ENCODE results near the gene P3H1.
A peak's percentile ranks its signal among the peaks of the same experiment; 100 is the strongest.
"Not testable (repeated sequence)": the region's sequence is repeated elsewhere in the genome, so short reads cannot be mapped to it uniquely, and the experiment has no call there.

The P3H1 gene

DNA sequence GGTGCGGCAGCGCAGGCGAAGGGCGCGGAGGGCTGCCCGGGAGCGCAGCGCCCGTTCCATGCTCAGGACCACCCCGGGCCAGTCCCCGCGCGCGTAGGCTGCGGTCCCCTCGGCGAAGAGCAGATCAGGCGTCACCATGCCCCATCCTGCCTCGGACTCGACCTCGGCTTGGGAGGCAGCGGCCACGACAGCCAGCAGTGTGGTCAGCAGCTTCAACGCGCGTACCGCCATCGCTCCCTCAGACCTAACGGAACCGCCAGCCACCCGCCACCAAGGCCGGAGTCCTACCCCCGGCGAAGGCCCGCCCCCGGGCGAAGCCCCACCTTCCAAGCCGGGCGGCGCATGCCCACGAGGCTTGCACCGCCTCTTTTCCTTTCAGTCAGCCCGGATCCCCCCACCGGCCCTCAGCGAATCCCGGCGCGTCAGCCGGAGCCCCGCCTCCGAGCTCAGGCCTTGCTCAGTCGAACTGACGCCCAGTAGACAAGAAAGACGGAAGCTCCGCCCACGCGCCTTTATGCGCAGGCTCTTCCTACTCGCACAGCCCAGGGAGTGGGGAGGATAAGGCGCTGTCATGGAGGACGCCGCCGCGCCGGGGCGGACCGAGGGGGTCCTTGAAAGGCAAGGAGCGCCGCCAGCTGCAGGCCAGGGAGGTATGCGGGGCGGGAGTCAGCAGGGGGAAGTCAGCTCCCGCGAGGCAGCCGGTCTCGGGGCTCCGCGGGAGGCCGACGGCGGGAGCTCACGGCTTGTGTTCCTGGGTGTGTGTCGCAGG lies at the start of gene P3H1, which contains the start of gene C1orf50:
P3H1 (minus strand) TSS at position 288 of the 769 bp plus-strand sequence; CDS start at position 231, 57 bp downstream.
C1orf50 (plus strand) TSS at position 509 of the 769 bp plus-strand sequence; CDS start at position 572, 63 bp downstream.
- peak; percentile 87 for DNase-seq

DNA sequence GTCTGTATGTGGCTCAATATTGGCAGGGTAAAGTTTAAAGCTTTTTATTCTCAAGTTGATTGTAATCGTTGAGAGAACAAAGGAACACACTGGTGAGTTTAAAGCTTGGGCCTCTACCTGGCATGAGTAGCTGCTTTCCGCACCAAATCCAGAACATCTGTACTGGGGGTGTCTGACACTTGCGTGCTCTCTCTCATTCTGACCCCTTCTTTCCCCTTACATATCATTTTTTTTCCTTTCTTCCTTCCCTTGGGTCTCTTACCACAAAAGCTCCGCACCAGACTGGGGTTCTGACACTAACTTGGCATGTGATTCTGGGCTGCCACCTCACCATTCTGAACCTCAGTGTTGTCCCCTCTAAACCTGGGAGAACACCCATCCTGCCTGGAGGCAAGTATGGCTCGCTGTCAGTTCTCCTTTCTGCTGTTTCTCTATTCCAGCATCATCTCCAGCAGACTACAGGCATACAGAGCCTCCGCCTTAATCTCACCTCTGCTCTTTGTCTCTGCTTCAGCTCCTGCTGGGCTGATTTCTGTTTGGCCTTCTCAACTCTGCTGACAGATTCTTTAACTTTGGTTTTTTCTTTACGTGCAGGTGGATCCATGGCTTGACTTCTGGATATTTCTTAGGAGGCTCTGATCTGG lies 49.2 kb upstream of the P3H1 start:
- DNase-seq = no peak

- not testable (repeated sequence) for DNase-seq
These were observed 48.0 kb upstream of the P3H1 start for GRCh38 chr1:42814815-42815214.

DNA sequence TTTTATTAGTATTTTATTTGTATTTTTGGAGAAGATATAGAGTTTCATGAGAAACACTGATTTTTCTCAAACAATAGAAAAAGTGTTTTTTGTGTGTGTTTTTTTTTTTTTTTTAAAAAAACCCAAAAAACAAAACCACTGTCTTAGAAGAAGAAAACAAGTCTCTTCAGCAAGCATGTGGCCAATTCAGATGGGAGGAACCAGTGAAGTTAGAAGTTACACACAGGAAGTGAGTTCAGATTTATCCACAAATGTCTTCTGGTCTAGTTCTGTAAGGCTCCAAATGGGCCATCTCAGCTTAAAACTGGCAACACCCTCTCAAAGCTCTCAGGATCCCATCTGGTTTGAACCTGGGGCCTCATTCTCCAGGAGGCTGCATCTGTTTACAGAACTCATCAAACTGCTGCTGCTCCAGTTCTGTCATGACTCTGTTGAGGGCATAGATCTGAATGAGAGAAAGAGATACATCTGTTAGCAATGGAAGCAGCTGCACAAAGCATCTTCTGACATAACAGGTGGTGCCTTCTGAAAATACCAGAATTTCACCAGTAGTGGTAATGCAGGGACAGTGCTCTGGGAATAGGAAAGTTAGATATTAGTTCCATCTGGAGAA lies 40.3 kb upstream of the P3H1 start:
- no peak for DNase-seq

DNA sequence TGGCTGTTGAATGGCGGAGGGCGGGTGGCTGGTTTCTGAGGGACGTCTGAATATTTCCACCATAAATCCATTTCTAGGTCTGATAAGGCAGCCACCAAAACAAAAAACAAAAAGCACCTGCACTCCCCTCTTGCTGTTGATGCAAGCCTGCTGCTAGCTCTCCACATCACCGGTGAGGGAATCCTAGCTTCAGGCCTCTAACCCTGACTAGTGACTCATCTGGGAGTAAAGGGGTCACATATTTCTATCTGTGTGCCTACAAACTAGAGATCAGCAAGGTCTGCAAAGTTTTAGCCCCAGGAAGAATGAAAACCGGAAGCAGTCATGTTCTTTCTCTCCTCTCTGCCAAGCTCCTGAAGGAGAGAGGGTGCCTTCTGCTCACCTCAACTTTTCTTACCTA lies 39.8 kb upstream of the P3H1 start:
- DNase-seq = no peak

- DNase-seq = no peak
These were observed 39.3 kb upstream of the P3H1 start for GRCh38 chr1:42806171-42806570.

DNA sequence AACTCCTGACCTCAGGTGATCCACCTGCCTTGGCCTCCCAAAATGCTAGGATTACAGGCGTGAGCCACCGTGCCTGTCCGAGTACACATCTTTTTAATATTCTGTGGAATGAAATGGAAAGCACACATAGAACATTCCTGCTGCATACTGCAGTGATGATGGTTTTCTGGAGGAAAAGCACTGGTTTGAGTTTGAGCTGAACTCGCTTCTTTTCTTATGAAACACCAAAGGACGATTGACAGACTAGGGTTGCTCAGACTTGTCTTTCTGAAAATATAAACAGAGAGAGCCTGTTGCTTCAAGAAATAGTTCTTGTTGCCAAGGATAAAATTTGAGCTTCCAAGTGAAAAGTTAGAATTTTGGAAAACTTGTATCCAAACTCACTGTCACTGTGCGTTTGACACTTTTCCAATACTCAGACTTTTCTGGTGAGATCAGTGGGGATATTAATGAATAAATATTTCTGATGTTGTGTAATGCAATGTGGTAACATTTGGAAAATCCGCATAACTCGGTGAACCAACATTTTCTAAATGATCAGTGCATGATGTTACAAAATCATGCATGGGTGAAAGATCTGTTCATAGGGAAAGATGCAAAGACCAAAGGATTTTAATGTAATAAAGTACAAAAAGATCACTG lies 35.1 kb upstream of the P3H1 start:
- no peak for DNase-seq

GRCh38 chr1:42797979-42798378 lies 31.2 kb upstream of the P3H1 start:
- DNase-seq = no peak

DNA sequence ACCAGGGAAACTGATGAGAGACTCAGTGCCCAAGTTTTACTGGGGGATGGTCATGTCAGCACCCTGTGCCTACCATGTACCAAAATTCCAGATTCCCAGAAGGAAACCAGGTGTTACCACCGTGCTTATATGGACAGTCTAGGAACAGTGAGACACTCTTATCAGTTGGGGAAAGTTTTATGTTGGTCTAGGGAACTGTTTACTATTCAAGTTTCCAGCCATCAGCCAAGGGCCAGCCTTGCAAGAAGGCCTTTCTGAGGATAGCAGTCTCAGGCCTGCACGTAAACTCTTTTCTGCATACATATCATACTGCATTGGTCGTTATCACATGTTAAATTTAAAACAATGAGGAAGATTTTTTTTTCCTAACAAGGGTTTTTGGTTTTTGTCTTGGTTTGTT lies 30.6 kb upstream of the P3H1 start:
- no peak for DNase-seq

GRCh38 chr1:42793824-42794223 lies 27.0 kb upstream of the P3H1 start:
- DNase-seq = no peak

GRCh38 chr1:42788021-42788420 lies 21.2 kb upstream of the P3H1 start:
- no peak for DNase-seq

- DNase-seq = no peak
These were observed 19.3 kb upstream of the P3H1 start for GRCh38 chr1:42786097-42786496.

- DNase-seq = no peak
These were observed 18.3 kb upstream of the P3H1 start, which contains the start of gene TMEM269 for GRCh38 chr1:42784946-42785693. TMEM269 (plus strand) TSS chr1:42784991; CDS start chr1:42789894, 4,903 bp downstream.

DNA sequence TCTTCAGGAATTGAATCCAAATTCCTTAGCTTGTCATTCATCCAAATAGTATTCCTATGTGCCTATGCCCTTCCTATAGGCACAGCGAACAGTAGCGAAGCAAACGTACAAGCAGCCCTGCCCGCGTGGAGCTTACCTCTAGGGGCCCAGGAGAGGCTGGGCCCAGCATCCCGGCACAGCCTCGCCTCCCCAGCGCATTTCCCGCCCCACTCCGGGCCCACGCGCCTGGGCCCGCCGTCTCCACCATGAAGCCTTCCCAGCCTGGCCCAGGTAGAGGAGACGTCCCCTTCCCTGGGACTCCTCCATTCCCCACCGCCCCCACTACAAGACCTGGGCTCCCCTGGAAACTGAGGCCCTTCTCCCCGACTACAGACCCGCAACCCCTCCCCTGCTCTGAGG lies 17.7 kb upstream of the P3H1 start:
- DNase-seq = no peak

DNA sequence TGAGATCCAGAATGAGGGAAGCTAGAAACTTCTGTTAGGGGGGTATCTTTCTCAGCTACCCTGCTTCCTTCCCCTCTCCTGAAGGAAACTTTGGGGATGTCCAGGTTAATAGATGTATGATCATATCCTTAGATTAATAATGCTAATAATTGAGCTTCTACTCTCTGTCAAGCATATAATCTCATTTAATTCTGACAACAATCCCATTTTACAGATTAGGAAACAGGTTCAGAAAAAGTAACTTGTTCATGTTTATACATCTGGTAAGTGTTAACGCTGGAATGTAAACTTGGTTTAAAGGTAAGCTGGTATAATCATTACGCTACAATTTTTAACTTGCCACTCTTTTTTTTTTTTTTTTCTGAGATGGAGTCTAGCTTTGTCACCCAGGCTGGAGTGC lies 16.3 kb upstream of the P3H1 start:
- no peak for DNase-seq

DNA sequence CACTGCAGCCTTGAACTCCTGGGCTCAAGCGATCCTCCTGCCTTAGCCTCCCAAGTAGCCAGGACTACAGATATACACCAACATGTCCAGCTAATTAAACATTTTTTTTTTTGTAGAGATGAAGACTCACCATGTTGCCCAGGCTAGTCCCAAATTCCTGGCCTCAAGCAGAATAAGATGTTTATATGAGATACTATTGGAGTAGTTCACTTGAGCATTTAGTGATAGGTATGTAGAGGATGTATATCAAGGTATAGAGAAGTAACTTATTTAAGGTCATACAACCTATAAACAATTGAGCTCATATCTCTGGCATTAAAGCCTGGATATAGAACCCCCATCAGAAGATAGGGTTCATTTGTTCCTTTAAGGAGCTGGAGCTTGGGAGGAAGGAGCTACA lies 13.3 kb upstream of the P3H1 start:
- no peak for DNase-seq

DNA sequence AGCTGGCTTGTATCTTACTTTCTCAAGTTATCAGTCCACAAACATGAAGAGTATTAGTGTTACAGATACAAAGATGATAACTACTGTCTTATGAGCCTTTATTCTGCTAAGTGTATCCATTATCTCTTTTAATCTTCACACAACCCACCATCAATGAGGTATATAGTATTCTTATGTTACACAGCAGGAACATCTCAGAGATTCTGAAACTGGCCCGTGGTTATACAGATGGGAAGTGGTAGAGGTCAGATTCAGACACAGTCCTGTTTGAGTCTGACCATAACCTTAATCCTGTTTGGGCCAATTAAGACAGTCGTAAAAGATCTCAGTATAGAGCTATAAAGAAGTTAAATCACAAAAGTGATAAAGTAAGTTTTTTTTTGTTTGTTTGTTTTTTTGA lies 12.9 kb upstream of the P3H1 start:
- DNase-seq = no peak

DNA sequence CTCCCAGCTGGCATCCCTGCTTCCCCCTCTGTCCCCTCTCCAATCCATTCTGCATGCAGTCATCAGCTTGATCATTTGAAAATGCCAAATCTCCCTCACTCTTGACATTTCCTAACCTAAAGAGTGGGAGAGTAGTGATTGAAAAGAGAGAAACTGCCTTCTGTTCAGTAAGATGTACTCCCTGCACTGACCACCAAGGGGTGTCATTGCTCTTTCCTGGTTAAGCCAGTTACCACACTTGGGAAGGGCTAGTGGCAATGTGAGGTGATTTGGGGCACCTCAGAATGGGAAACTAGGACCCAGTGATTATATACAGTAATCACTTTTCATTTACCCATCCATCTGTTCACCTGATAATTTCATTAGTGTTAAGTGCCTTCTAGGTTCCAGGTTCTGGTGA lies 11.0 kb upstream of the P3H1 start:
- DNase-seq = no peak

DNA sequence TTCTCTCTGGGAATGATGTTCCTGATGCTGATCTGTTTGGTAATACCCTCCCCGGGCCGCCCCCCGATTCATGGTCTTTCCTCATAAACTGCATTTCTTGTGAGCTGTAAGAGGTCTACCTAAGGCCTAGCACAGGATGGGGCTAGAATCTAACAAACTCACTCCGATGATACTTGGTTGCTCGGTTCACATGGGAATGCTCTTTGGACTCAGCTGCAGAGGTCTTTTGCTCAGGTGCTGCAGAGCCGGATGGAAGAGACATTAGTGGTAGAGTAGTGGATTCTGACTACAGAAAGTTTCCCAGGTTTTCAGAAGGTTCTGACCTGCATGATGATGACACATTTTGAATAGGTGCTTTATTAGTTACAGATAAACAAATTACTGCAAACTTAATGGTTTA lies 9.7 kb upstream of the P3H1 start:
- DNase-seq = no peak

GRCh38 chr1:42774928-42775526 lies 8.2 kb upstream of the P3H1 start:
- DNase-seq = no peak

GRCh38 chr1:42773420-42773819 lies 6.6 kb upstream of the P3H1 start:
- no peak for DNase-seq

- DNase-seq = no peak
These were observed 3.0 kb upstream of the P3H1 start for GRCh38 chr1:42769811-42770210.

All from NCI-H187 treated with DMSO at 0.1 percent for 48 hours (cell line).